Stimulated activated CD4-positive, alpha-beta T cell treated with anti-CD3 and anti-CD28 coated beads, Interleukin-15, amount 100 ng/mL, for 1 hour (primary cell): ENCODE measurements around the gene CWF19L1.
A peak's percentile ranks its signal among the peaks of the same experiment; 100 is the strongest.
"Not testable (repeated sequence)": the region's sequence is repeated elsewhere in the genome, so short reads cannot be mapped to it uniquely, and the experiment has no call there.

Experiments
- DNase-seq, 2 donors: peaks; one replicate each; pipeline ENCODE4 v3.0.0-alpha.2; 2020; ENCODE audit warnings: low read depth in 1 of 2, low spot score in 1 of 2

The CWF19L1 gene

GRCh38 chr10:100267239-100268104 lies at the start of gene CWF19L1:
TSS of gene CWF19L1 (minus strand) at chr10:100267638. CDS start at chr10:100267593, 45 bp downstream.
- peak; percentile 40 to 61 for DNase-seq

DNA sequence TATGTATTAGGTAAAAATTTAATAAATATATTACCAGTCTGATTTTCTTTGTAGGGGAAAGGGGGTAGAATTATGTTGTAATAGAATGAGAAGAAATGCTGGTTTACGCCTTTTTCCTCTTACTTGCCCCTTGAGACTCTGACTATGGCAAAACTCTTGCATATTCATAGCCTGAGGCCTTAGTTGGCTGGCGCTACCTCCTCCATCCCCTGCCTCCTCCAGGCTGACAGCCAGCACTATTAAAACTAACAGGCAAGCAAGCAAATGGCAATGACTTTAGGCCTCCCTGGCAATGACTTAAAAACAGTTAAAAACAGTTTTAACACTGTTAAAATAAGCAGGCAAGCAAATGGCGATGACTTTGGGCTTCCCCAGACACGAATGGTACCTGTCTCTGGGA lies 48.2 kb upstream of the CWF19L1 start:
- no peak for DNase-seq

DNA sequence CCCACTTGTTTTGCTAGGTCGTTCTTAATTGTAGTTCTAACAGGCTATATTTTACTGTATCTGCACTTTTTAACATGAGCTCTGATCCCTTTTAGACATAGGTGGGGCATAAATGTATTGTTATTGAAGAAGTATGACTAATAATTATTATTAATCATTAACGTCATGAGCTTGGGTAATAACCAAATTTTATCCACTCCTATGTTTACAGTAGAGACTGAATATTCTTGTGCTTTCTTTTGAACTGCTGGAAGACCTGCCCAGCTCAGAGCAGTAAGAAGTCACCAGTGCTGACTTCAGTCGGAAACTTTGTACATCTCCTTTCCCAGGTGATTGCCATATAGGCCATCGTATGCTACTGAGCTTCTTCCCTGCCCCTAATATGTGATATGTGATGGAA lies 43.9 kb upstream of the CWF19L1 start:
- DNase-seq, result no peak

GRCh38 chr10:100307684-100308083 lies 40.2 kb upstream of the CWF19L1 start:
- no peak for DNase-seq

GRCh38 chr10:100306861-100307260 lies 39.4 kb upstream of the CWF19L1 start:
- DNase-seq, result no peak

GRCh38 chr10:100304414-100304813 lies 37.0 kb upstream of the CWF19L1 start:
- DNase-seq, result no peak

GRCh38 chr10:100303724-100304319 lies 36.4 kb upstream of the CWF19L1 start:
- DNase-seq, result no peak

GRCh38 chr10:100301123-100301522 lies 33.7 kb upstream of the CWF19L1 start:
- not testable (repeated sequence) for DNase-seq

GRCh38 chr10:100297242-100297641 lies 29.8 kb upstream of the CWF19L1 start:
- no peak for DNase-seq

DNA sequence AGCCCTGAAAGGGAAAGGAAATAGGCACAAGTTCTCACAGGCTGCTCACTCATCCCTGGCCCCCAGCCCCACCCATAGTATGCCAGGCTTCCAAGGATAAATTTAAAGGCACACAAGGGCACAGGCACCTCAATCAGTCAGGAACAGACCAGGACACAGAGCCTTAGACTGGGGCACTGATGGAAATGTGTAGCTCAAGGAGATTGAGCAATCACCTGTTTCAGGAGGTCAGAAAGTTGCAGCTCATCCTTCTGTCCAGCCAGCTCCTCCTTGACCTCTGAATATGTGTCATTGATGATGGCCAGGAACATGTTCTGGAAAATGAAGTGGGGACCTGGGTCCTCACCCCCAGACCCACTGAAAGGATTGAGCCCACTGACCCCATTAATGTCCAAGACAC lies 25.6 kb upstream of the CWF19L1 start:
- no peak for DNase-seq

GRCh38 chr10:100292300-100292699 lies 24.9 kb upstream of the CWF19L1 start:
- not testable (repeated sequence) for DNase-seq

DNA sequence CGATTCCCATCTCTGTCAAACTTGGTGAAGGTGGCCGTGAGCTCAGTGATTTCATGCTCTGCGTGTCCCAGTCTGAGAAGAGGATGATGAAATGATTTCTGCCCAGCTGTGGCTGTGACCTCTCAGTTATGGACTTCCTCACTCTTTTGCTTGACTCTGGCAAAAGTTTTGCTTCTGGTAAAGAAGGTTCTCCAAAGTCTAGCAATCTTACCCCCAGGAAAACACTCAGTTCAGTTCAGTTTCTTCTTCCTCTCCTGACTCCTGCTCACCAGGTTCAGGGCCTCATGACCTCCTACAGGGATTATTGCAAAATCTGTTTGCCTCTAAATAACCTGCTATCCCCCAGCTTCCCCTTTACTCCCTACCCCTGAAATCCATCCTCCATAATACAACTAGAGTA lies 23.9 kb upstream of the CWF19L1 start:
- no peak for DNase-seq

GRCh38 chr10:100289641-100290040 lies 22.2 kb upstream of the CWF19L1 start:
- DNase-seq, result no peak

DNA sequence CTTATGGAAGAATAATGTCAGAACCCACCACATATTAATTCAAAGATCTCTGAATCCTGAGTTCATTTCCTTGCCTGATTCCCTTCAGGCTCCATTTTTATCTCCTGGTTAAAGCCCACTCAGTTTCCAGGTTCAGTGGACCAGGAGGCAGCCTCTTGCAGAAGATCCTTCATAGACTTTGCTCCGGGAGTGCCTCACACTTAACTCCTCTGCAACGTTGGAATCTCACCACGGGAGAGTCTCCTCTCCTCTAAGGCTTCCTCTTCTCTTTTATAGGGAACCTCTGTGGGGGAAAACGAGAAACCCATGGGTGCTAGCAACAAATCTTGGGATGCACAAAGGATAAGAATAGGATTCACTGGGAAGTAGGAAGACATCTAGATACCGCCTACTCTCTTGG lies 20.8 kb upstream of the CWF19L1 start:
- DNase-seq, result no peak

DNA sequence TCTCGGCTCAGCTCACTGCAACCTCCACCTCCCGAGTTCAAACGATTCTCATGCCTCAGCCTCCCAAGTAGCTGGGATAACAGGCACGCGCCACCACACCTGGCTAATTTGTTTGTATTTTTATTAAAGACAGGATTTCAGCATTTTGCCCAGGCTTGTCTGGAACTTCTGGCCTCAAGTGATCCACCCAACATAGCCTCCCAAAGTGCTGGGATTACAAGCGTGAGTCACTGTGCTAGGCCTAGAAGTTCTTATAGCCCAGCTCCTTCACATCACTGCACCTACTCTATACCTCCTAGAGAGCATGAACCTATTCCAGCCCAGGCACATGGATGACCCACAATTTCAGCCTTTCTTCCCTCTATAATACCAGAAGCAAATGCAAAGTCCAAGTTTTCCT lies 20.3 kb upstream of the CWF19L1 start:
- DNase-seq, result no peak

- DNase-seq, result peak; percentile 84 to 85
These were observed 18.9 kb upstream of the CWF19L1 start, which contains the start of gene BLOC1S2 for GRCh38 chr10:100286051-100287033. TSS of gene BLOC1S2 (minus strand) at chr10:100286680. CDS start at chr10:100286659, 21 bp downstream.

GRCh38 chr10:100285326-100285725 lies 17.9 kb upstream of the CWF19L1 start:
- DNase-seq, result not testable (repeated sequence)

GRCh38 chr10:100282907-100283306 lies 15.5 kb upstream of the CWF19L1 start:
- DNase-seq, result no peak

- not testable (repeated sequence) for DNase-seq
These were observed 9.5 kb upstream of the CWF19L1 start for GRCh38 chr10:100276971-100277370.

- no peak for DNase-seq
These were observed 1.5 kb downstream of the CWF19L1 start for GRCh38 chr10:100265821-100266485.

DNA sequence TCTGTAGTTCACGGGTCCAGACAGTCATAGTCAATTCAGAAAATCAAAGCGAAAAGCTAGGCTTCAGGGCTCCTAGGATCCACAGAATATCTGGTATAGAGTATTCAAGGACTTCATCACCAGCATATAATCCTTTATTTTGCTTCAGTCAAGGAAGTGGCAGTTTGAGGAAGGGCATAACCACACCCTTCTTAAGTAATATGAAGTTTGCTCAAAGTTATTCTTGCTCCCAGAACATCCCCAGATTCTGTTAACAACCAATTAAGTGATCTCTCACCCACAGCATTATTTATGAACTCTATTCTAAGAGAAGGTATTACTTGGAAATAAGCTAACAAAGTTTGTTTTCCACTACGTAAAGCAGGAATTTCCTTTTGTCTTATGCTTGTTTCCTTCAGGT lies 13.2 kb downstream of the CWF19L1 start:
- no peak for DNase-seq
